ENCODE data around the gene TTLL11. TPM values are rescaled to one million over a fixed set of nuclear protein-coding genes. Genes with fewer than 3 reads are reported as not detected.

TTLL11 gene
- total RNA-seq, 1 donor from 2014 or later, result 9.5 TPM

DNA sequence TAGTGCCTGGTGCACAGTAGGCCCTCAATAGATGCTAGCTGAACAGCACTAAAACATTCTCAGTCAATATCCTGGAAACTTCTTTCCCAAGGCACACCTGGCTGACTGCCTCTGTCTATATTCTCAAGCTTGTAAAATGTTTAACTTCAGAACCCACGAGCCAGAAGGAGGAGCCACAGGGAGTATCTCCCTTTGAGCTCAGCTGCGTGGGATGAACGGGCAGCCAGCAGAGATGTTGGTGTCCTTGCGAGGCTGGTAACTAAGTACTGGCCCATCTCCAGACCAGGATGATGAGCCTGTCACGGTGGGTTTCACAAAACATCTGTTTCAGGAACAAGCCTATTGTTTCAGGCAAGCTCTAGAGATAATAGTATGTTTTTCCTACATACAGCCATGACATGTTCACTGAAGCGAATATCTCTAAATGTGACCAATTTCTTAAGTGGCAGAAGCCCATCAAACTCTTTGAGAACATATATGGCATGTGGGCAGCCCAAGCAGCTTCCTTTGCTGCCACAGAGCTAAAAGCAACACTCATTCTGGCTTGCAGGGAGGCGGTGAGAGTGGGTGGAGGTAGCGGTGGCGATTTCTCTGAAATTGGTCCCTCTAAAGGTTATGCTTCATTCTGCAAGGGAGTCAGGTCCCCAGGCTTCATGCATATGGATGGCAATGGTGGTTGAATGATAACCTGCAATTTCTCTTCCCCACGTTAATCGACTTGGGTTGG lies 206.2 kb downstream of the TTLL11 start:
- DNase-seq (ENCODE audit: low spot score), result no peak

DNA sequence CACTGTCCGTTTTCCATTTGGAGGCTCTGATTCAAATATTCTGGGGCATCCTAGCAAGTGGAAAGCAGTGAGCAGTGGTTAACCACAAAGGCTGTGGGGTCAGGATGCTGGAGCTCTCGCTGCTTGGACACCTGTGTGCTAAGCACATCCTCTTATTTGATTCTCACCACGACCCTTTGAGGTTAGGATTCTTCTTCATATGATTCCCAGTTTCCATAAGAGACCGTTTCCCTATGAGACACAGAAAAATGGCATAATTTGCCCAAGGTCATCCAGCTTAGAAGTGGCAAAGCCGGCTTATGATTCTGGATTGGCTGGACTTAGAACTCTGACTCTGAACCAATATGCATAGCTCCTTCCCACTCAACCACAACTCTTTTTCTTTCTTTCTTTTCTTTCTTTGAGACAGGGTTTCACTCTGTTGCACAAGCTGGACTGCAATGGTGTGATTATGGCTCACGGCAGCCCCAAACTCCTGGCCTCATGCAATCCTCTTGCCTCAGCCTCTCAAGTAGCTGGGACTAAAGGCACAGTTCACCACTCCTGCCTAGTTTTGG lies 207.7 kb downstream of the TTLL11 start:
- no peak for DNase-seq (ENCODE audit: low spot score)

DNA sequence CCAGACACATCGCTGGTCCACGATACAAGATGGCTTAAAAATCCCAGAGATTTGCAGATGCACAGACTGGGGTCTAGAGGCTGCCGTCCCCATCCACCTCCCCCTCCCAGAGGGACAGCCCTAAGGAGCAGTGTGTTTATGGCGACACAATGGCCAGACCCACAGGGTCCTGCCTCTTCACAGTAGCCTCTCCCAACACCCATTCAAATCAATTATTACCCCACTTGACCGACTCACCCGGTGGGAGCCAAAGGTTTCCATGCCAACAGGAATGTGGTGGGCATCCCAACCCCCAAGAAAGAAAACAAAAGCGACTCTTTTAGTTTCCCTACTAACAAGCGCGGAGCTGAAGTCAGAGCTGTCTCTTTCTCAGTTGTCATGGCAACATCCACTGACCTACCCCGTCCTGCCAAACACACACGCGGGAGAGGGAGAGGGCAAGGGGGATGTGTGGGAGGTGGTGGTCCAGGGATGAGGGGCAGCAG lies 209.0 kb downstream of the TTLL11 start:
- DNase-seq (ENCODE audit: low spot score), result no peak

DNA sequence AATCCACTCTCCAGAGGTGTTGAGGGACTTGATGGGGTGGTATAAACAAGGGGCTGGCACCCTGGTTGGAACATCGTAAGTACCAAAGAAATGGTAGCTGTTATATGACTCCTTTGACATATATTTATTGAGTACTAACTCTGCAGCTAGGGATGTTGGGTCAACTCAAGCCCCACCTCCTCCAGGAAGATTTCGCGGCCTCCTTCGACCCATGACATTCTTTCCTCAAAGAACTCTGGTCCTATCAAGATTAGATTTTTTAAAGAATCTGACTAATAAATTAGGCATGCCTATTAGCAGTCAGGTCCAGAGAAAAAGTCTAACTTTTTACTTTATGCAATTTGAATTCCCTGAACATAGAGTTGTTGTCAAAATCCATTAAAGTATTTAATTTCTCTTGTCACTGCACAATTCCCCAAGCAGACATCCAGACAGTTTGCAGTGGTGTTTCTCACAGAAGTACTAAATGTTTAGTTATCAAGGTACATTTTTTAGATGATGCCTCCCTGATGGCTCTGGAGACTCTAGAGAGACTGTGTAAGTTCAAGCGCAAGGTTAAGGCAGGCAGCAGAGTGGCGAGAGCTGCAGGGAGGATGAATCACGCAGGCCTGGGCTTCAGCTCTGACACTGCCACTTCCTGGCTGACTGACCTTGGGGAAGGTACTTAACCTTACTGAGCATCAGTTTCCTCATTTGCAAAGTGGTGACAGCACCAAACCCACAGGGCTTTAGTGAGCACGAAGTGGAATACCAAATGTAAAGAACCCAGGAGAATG lies 209.6 kb downstream of the TTLL11 start:
- DNase-seq (ENCODE audit: low spot score), result no peak

DNA sequence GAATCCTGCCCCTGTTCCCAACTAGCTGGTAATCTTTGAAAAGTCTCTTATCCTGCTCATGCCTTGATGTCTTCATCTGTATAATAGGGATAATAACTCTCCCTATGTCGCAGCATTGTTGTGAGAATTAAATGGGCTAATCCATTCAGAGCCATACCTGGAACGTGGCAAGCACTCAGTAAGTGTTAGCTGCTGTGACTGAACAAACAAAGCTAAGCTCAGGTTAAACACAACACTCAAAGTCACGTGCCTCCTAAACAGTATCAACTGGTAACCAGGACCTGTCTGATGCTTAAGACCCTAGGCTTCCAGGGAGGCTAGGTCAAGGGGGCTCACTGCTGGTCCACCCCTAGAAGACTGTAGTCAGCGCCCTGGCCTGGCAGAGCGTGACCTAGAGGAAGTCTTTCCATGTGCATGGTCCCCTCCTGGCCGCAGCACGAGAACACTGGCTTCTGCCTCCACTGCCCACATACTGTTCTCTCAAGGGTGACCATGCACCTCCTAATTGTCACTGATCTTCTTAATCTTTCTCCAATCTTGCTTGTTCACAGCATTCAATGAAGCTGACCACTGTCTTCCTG lies 211.1 kb downstream of the TTLL11 start:
- peak; percentile 78 for DNase-seq (ENCODE audit: low spot score)

DNA sequence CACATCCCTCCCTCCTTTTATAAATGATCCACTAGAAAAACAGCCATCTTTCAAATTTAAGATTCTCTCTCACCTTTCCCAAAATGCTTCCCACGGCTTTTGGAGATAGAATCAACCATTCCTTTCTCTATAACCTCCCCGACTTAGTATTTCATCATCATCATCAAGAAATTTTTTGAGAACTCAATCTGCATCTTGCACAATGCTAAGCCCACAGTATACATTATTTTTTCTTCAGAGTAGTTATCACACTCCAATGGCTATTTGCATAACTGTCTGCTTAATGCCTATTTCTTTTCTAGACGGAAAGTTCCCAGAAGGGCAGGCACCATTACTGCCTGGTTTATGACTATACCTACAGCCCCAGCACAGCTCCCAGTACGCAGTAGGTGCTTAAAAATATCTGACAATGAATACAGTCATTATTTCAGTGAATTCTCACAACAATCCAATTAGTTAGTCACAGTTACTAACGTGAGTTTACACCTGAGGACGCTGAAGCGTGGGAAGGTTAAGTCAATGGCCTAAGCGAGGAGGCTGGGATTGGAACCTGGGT lies 212.7 kb downstream of the TTLL11 start:
- DNase-seq (ENCODE audit: low spot score), result no peak

DNA sequence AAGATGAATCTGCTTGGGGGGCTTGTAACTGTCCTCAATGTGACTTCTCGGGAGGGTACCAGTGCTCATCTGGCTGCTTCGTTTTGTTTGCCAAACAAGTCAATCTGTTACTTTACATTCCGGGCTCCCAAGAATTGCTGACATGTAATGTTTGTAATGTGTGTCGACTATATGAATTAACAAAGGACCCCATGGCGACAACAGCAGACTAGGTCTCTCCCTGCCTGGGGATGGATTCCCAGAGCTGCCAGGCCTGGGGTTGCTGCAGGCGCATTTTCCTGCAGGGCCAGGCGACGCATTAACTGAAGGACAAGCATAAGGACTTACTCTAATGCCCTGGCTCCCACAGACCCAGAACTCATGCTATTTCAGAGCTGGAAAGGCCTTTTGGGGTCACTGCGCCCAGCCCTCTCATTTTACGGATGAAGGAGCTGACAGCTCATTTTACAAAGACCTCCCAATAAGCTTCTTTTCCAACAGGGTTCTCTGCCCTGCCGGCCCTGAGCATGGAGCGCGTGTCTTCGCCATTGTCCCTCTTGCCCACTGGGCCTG lies 214.8 kb downstream of the TTLL11 start:
- peak; percentile 24 for DNase-seq (ENCODE audit: low spot score)

DNA sequence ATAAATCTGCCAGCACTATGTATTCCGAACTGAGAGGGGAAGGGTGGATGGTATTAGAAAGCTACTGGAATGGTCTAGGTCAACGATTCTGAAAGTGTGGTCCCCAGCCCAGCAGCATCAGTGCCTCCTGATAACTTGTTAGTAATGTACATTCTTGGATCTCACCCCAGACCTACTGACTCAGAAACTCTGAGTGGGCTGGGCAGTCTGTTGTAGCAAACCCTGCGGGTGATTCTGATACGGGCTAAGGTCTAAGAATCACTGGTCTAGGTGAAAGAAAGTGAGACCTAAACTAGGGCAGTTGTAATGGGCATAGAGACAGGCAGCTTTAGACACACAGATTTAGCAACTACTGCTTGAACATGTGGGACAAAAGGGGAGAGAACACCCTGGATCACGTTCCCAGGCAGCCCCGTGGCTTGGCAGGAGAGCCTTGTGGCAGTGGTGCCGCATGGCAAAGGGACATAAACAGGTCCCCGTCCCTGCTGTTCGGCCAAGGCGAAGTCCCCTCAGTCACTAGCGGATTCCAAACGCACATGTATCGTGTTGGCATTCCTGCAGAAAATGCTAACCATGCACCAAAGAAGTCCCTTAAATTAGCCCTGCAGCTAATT lies 216.3 kb downstream of the TTLL11 start:
- no peak for DNase-seq (ENCODE audit: low spot score)

DNA sequence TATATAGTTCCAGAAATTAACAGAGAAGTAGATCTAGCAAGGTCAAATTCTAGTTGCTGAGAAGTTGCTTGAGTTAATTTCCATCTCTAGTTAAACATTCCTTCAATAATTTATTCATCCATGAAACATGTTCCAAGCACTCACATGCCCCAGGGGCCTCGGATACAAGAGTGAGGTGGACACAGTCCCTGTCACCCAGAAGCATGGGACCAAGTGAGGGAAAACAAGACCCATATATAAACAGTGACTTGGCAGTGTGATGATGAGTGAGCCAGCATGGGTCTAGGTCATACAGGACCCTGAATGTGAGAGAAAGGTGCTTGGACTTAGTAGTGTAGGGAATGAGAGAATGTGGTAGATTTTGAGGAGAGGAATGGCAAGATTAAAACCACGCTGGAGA lies 216.9 kb downstream of the TTLL11 start:
- DNase-seq (ENCODE audit: low spot score), result peak; percentile 73

DNA sequence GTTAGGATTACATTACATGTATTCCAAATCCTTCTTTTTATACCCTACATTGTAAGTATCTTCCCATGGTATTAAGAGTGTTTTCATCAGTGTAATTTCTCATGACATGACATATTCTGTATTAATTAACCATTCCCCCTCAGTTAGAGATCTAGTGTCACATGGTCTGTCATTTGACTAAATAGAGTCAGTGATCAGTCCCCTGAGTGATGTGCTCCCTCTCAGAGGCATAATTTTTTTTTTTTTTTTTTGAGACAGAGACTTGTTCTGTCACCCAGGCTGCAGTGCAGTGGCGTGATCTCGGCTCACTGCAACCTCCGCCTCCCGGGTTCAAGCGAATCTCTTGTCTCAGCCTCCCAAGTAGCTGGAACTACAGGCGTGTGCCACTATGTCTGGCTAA lies 218.6 kb downstream of the TTLL11 start:
- DNase-seq (ENCODE audit: low spot score), result no peak

DNA sequence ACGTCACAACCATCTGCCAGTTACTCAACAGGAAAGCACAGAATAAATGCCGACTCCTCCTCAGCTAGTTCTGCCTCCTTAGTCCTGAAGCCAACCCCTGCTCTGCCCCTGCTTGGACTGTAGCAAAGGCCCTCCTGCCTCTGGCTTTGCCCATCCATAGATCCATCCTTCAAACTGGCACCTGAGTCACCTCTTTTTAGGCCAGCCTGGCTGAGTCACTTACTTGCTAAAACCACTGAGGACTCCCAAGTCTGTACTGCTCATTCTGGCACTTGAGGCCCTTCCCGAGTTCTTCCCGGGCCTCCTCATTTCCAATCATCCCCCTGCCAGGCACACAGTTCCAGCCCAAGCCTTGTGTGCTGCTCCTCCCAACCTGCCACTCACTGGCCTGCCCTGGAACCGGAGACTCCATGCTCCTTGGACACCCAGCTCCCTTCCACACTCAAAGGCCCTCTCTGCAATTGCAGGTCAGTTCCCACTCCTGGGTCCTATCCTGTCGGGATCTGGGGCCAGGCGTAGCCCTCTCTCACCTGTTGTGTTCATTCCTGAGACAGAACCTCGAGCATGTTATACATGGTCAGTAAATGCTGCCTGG lies 221.6 kb downstream of the TTLL11 start:
- no peak for DNase-seq (ENCODE audit: low spot score)

DNA sequence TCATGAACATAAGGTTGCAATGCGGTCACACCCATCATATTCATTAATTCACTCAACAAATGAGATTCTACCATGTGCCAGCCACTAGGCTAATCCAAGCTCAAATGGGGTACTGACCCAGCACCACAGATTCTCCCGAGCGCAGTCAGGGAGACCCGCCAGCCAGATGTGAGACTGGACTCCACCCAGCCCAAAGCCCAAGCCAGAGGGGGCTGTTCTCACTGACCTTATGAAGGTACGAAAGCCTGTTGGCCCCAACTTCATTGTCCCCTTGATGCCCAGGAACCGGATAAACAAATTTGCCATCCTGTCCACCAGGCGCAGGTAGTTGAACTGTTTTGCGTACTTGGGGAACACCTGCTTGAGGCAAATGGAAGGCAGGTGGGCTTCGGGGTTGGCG lies 222.8 kb downstream of the TTLL11 start:
- no peak for DNase-seq (ENCODE audit: low spot score)

DNA sequence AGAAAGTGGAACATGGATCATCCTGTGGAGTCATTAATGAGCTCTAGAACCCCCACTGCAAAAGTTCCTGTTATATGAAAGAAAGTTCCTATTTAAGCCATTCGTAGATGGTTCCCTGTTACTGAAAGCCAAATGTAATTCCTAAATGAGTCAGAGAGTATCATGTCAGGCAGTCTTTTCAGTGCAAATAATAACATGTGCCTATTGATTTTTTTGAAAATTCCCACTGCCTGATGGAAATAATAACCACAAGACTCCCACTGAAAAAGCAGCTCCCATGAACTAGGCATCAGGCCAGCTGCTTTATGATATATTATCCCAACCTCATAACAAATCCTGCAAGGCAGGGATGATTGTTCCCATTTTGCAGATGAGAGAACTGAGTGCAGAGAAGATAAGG lies 224.5 kb downstream of the TTLL11 start:
- no peak for DNase-seq (ENCODE audit: low spot score)

DNA sequence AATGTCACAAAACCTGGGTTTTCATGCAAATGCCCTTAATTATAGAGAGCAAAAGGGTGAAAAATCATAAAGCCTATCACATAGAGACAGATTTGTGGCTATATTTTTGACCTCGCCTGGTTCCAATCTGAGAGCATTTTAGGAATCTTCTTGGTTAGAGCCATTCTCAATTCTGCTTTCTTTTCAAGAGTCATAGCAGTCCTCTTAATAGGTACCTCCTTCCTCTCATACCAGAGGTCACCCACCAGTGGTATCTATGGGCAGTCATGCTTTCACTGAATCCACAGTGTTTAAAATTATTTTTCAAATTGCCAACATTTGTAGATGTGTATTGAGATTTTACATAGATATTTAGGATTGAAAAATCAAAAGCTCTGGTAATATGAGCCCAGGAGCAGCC lies 226.2 kb downstream of the TTLL11 start:
- DNase-seq (ENCODE audit: low spot score), result no peak

DNA sequence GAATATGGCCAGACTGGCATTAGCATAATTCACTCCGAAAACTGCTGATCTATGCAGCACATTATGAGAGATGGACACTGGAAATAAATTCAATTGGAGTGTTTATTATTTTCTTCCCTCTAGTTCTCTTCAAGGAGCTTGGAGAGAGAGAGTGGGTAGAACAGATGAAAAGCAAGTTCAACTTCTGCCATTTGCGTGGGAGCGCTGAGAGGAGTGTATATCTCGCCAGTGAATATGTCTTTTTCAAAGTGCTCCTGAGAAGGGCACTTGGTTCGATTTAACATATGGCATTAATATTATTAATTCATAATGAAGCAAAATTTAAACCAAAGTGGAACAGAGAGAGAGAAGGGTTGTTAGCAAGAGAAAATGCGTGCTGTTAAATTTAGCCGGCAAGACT lies 227.2 kb downstream of the TTLL11 start:
- no peak for DNase-seq (ENCODE audit: low spot score)

DNA sequence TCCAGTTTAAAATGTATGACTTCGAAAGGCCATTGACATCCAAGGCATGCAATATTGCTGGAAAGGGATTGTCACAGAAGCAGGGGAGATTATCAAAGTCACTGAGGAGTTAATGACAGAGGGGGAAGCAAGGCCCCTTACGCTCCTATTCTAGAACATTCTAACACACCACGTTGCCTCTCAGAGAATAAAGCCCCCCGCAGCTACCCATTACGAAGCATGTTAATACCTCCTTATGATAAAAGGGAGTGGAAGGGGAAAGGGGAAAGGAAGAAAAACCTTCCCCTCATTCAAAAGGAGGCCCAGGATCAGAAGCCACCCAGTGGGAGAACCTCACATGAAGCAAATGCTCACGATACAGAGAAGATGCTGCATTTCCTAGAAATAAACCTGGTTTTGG lies 228.0 kb downstream of the TTLL11 start:
- DNase-seq (ENCODE audit: low spot score), result no peak

DNA sequence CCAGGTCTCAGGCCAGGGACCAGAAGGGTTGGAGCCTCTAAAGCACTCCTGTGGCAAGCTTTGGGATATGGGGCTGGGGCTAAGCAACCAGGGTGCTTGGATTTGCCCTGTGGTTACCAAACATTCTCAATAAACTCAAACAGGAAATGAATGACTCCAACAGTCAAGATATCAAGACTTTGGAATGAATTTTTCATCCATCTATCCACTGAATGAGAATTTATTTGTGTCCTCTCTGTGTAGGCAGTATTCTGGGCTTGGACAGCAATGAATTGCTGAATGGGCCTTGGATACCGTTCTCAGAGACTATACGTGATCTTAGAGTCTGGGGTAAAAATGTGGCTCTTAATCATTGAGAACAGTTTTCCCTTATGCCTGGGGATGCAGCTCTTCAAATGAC lies 229.2 kb downstream of the TTLL11 start:
- no peak for DNase-seq (ENCODE audit: low spot score)

DNA sequence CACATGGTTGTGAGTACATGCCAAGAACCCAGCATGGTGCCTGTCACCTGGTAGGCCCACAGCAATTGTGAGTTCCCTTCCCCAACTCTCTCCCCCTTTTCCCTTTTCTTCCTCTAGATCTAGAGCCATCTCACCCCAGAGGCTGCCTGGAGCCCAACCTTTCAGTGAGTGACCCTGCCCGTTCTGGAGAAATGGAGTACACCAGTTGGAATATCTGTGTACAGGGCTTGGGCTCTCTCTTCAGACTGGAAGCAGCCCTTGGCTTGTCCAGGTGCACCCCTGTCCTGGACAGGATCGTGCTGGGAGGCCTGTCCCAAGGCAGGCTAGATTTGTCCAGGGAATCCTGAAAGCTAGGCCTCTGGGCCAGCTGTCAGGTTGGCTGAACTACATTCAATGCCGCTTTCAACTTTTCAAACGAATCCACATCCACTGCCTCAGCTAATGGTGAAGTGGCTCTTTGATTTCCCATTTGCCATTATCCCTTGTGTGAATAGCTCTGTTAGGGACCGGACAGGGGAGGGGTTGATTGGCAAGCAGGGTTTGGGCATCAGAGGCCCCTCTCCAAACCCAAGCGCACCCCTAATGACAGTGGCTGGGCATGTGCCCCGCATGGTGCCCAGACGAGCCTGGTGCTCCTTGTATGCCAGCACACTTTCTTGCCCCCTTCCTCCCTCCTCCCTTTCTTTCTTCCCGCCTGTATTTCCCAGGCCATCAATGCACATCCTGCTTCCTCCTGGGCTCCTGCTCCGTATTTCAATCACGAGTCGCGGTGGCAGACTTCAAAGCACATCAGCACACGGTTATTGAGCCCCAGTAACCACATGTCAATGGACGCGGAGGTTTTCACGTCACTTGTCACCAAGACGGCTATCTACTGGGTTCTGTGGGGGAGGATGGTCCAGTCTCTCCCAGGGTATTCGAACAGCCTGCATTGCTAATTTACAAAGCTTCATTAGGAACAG lies 230.5 kb downstream of the TTLL11 start:
- DNase-seq (ENCODE audit: low spot score), result peak; percentile 77

DNA sequence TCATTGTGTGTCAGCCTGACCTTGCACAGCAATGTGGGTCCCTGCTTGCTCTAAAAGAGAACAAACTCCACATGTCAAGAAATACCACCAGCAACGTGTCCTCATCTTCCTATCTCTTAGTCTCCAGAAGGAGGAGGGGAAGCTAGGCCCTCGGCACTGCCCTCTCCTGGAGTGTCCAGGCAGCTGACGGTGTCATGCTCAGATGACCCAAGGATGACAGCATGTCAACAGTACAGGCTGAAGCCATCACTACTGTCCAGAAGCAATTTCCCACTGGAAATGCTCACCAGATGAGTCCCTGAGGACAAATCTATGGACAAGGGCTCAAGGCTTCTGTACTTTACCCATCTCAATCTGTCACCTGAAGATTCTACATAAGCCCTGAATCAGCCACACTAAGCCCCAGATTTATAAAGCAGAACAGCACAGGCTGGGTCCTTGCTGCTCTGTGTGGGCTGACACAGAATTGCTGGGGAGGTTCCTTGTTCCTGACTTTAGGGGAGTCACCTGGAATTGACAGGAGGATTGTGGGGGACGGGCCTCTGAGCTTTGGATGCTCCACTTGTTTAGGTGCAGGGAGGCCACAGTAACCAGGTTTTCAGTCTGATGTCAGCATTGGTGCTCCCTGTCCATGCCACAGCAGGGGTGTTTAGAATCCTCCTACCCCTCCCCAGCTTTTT lies 231.5 kb downstream of the TTLL11 start:
- no peak for DNase-seq (ENCODE audit: low spot score)
